Endothelial cell of hepatic sinusoid (primary cell): ENCODE data around the gene MAP10.

Source experiments
- in situ Hi-C: cut with HindIII; loops from 2 replicates; pipeline ENCODE4 v1.10.0; 2017; ENCODE audit warnings: low sequenced_read_pairs

The MAP10 gene

GRCh38 chr1:232795497-232796053, 9.6 kb upstream of the MAP10 start:
- in situ Hi-C loops: no loop called here

GRCh38 chr1:232797856-232798510, 7.2 kb upstream of the MAP10 start:
- in situ Hi-C loops: no loop called here

- in situ Hi-C loops: no loop called here
These were observed 6.3 kb upstream of the MAP10 start for GRCh38 chr1:232798920-232799319.

DNA sequence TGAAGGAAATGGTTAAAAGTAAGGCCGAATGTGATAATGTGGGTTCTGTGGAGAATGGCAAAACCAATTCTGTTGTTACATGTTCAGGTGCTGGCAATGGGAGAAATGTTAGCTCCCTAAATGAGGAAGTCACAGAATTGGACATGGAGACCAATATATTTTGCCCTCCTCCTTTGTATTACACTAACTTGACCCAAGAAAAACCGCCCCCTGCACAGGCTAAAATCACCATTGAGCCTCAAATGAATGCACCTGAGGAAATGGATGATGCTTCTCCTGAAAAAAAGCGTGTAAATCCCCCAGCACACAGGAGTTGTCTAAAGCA, 932 bp downstream of the MAP10 start:
- in situ Hi-C loops: no loop called here

- in situ Hi-C loops: no loop called here
These were observed 5.6 kb downstream of the MAP10 start for GRCh38 chr1:232810856-232811255.

- in situ Hi-C loops: no loop called here
These were observed 7.3 kb downstream of the MAP10 start for GRCh38 chr1:232812560-232812959.

- in situ Hi-C loops: no loop called here
These were observed 7.9 kb downstream of the MAP10 start for GRCh38 chr1:232813097-232813496.

GRCh38 chr1:232813760-232814159, 8.5 kb downstream of the MAP10 start:
- in situ Hi-C loops: no loop called here

- in situ Hi-C loops: no loop called here
These were observed 11.1 kb downstream of the MAP10 start for GRCh38 chr1:232816324-232816723.

GRCh38 chr1:232818040-232818439, 12.8 kb downstream of the MAP10 start:
- in situ Hi-C loops: no loop called here

DNA sequence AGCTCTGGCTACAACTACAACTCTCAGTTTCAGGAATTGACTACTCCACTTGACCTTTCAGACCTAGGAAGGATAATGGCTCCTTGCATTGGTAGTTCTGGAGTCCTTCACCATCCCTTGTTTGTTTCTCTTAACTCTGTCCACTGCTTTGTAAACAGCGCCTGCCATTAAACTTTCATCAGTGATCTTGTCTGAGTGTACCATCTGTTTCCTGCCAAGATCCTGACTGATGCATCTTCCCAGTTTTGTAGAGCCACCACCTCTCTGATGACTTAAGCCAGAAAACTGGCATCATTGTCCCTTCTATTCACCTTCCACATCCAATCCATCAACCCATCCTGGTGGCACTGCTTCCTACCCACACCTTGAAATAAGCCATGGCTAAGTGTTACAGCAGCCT, 15.2 kb downstream of the MAP10 start:
- in situ Hi-C loops: no loop called here

DNA sequence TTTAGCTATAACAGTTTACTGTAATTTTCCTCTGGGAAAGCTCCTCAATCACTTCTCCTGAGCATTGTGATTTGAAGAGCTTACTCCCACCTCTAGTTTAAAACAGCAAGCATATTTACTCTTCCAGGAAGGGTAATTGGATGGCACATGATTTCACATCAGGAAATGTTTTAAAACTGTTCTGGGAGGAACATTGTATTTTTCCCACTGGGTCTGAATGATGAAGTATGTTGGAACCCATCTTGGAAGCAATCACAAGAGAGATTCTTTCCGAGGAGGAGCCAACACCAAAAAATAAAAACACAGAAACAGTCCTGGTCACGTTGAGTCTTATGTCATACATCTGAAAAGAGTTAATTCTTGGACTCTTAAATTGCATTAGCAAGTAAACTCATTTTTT, 17.3 kb downstream of the MAP10 start:
- in situ Hi-C loops: no loop called here

DNA sequence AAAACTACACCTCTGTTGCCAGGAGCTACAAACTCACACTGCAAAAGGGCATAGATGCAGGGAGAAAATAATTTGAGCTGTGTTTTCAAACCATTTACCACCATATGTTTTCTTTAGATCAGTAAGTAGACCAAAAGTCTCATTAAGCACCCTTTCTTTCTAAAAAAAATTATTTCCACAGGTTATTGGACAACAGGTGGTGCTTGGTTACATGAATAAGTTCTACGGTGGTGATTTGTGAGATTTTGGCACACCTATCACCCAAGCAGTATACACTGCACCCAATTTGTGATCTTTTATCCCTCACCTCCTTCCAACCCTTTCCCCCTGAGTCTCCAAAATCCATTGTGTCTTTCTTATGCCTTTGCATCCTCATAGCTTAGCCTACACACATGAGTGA, 21.1 kb downstream of the MAP10 start:
- in situ Hi-C loops: no loop called here

DNA sequence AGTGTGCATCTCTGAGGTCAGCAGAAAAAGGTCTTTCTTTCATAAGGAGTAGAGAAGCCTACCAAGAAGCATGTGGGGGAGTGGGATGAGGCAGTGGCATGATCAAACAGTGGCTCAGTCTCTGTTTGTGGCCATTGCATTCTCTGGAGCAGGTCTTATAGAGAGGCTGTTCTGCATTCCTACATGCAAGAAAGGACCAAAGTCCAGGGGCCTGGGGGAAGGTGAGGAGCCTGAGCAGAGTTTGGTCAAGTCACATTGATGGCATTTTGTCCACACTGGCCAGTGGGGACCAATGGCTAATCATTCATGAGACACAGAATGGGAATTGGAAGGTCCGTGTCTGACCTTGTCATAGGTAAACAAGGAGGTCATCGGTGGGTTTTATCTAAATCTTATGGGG, 25.4 kb downstream of the MAP10 start:
- in situ Hi-C loops: no loop called here

- in situ Hi-C loops: no loop called here
These were observed 26.7 kb downstream of the MAP10 start for GRCh38 chr1:232831895-232832294.

DNA sequence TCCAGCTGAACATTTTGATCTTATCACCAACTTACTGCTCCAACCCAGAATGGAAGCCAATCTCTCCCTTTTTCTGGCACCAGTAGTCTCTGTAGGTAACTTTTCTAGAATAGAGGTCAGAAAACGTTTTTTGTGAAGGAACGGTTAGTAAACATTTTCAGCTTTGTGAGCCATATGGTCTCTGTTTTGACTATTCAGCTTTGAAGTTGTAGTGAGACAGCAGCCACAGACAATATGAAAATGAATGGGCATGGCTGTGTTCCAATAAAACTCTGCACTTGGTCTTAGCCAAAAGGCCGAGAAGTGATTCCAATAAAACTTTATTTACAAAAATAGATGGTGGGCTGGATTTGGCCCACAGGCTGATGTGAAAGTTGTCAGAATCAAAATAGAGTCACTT, 28.9 kb downstream of the MAP10 start:
- in situ Hi-C loops: no loop called here

DNA sequence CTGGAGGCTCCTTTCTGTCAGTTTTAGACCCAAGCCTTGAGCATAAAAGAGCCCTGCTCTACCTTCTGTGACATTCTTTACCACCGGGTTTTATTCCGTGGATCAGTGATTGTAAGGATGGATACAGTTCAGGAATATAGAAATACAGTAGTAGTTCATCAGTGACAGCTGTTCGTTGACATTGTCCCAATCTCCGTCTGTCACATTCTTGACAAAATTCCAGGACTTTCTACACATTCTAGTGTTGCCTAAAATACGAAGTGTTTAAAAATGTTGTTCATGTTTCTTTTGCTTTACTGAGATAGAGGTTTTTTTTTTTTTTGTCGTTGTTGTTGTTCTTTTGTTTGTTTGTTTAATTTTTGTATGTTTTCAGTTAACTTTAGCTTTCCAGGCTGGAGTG, 29.9 kb downstream of the MAP10 start:
- in situ Hi-C loops: no loop called here

- in situ Hi-C loops: no loop called here
These were observed 31.9 kb downstream of the MAP10 start for GRCh38 chr1:232837087-232837486.

GRCh38 chr1:232841823-232842565, 36.8 kb downstream of the MAP10 start:
- in situ Hi-C loops: no loop called here

DNA sequence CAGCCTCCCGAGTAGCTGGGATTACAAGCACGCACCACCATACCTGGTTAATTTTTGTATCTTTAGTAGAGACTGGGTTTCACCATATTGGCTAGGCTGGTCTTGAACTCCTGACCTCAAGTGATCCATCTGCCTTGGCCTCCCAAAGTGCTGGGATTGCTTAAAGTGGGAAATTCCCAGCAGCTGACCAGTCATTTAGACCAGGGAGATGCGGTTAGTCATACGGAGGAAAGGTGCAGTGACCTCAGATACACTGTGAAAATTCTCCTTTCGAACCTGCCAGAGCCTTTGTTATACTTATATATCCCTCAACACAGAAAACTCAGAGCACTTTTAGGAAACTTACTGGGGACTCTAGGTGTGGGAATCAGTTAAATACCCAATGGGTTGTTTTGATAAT, 39.6 kb downstream of the MAP10 start:
- in situ Hi-C loops: no loop called here

DNA sequence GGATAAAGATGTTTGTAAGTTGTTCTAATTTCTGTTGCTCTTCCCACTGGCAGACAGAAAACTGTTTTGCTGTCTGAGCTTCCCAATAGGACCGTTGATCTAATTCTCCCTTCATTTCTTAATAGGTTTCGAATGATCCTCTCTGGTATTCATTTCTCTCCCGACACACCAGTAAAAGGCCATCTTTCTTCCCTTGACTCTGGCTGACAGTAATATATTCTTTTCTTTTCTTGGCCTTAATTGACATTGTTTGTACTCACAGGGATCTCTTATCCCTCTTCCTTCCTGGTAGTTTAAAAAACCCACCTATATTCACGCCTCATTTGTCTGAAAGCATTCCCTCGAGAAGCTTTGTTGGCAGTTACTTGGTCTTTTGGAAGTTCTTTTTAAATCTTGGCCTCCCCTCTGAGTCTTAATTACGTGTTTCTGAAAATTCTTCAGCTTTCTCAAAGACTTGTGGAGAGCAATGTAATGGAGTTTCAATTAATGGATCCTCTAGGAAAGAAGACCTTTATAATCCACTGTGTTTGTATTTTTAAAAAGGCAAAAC, 40.3 kb downstream of the MAP10 start:
- in situ Hi-C loops: no loop called here

DNA sequence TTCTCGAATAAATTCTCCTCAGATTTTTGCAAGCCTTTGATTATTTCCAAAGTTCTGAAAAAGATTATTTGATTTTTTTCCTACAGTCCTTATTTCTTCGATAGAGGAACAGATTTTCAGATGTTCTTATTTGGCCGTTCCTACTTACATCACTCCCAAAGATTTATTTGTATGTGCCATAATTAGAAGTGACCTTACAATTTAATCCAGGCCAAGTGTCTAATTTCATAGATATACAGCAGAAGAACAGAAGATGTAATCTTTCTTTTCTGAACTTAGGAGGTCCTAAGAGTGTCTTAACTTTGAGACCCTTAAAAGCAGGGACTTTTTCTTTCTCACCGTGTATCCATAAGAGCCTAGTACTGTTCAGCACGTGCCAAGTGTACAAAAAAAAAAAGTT, 46.3 kb downstream of the MAP10 start:
- in situ Hi-C loops: loop anchor here (5.0 kb wide), 1 partner anchor 46 kb away; no protein-coding TSS in a partner anchor
